ENCODE measurements around the gene TPPP.
"Not testable (repeated sequence)": the region's sequence is repeated elsewhere in the genome, so short reads cannot be mapped to it uniquely, and the experiment has no call there.

Gene TPPP

DNA sequence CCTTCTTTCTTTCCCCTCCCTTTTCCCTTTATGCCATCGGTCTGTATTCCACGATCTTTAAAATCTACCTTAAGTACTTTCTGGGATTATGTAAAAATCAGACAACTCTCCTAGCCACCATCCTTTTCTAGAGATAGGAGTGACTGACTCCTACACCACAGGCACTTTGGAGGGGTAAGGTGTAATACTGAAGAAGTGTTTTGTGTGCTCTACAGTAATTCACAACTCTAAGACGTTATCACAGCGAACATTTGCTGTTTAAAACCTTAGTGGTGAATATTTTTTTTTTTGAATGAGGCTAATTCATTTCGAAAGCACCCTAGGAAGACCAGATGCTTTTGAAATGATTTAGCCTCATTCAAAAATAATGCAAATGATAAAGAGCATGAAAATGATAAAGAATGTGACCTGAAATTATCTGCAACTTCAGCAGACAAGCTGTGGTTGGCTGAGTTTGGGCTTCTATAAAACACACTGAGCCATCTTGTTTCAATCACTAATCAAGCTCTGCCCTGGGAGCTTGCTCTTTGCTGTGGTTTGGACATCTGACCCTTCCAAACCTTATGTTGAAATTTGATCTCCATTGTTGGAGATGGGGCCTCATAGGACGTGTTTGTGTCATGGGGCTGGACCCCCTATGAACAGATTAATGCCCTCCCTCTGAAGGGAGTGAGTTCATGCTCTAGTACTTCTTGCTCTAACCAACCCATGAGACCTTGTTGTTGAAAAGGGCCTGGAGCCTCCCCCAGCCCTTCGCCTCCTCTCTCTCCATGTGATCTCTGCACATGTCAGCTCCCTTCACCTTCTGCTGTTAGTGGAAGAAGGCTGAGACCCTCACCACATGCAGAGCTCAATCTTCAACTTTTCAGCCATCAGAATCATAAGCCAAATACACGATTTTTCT lies 21.3 kb upstream of the TPPP start:
- not testable (repeated sequence) for H3K4me3 ChIP-seq (ENCODE audit: low read length); H3K27ac ChIP-seq (ENCODE audit: low read depth, low read length); H3K4me1 ChIP-seq (ENCODE audit: control insufficient read depth, insufficient read depth, low read length); H3K36me3 ChIP-seq (ENCODE audit: control insufficient read depth, insufficient read depth, low read length); H3K9ac ChIP-seq (ENCODE audit: low read length); H3K27me3 ChIP-seq (ENCODE audit: control insufficient read depth, insufficient read depth, low read length)

DNA sequence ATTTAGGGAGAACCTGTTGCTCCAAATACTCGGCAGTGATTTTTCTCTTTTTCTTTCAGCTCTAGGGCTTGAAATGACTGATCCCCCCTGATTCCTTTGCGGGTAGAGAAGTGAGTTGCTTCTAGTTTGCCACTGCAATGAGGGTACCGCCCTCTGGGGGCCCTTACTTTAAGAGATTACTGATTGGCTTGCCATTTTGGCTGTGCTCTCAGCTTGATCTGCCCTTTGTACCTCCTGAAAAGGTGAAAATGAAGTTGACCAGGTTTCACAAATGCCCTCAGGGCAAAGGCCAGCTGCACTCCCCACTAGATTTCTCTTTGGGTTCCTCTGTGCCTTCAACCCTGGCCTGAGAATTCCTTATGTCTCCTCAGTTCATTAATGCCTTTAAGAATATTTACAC lies 20.5 kb upstream of the TPPP start:
- H3K36me3 ChIP-seq (ENCODE audit: control insufficient read depth, insufficient read depth, low read length); H3K4me1 ChIP-seq (ENCODE audit: control insufficient read depth, insufficient read depth, low read length); H3K4me3 ChIP-seq (ENCODE audit: low read length); H3K9ac ChIP-seq (ENCODE audit: low read length); H3K27me3 ChIP-seq (ENCODE audit: control insufficient read depth, insufficient read depth, low read length); H3K27ac ChIP-seq (ENCODE audit: low read depth, low read length): not testable (repeated sequence)

DNA sequence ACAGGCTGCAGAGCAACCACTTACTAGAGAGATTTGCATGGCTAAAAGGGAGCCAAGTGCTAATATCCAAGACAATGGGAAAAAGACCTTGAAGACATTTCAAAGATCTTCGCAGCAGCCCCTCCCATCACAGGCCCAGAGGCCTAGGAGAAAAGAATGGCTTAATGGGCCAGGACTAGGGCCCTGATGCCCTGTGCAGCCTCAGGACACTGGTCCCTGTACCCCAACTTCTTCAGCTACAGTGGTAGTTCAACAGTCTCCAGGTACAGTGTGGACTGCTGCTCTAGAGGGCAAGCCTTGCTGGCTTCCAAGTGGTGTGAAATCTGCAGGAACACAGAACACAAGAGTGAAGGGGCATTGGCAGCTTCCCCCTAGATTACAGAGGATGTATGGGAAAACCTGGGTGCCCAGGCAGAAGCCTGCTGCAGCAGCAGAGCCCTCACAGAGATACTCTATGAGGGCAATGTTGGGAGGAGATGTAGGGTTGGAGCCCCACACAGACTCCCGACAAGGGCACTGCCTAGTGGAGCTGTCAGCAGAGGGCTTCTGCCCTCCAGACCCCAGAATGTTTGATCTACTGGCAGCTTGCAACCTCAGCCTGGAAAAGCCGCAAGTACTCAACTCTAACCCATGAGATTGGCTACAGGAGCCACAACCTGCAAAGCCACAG lies 15.8 kb upstream of the TPPP start:
- H3K9ac ChIP-seq (ENCODE audit: low read length); H3K4me1 ChIP-seq (ENCODE audit: control insufficient read depth, insufficient read depth, low read length); H3K4me3 ChIP-seq (ENCODE audit: low read length); H3K27ac ChIP-seq (ENCODE audit: low read depth, low read length); H3K27me3 ChIP-seq (ENCODE audit: control insufficient read depth, insufficient read depth, low read length); H3K36me3 ChIP-seq (ENCODE audit: control insufficient read depth, insufficient read depth, low read length): not testable (repeated sequence)

DNA sequence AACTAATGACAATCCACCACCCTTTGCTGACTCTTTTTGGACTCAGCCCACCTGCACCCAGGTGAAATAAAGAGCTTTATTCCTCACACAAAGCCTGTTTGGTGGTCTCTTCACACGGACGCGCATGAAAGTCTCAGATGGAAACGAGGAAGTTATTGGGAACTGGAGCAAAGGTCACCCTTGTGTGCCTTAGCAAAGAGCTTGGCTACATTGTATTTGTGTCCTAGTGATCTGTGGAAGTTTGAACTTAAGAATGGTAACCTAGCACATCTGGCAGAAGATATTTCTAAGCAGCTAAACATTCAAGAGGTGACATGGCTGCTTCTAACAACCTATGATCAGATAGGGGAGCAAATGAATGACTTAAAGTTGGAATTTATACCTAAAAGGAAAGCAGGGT lies 15.2 kb upstream of the TPPP start:
- H3K36me3 ChIP-seq (ENCODE audit: control insufficient read depth, insufficient read depth, low read length); H3K4me3 ChIP-seq (ENCODE audit: low read length); H3K27ac ChIP-seq (ENCODE audit: low read depth, low read length); H3K27me3 ChIP-seq (ENCODE audit: control insufficient read depth, insufficient read depth, low read length); H3K4me1 ChIP-seq (ENCODE audit: control insufficient read depth, insufficient read depth, low read length); H3K9ac ChIP-seq (ENCODE audit: low read length): not testable (repeated sequence)

DNA sequence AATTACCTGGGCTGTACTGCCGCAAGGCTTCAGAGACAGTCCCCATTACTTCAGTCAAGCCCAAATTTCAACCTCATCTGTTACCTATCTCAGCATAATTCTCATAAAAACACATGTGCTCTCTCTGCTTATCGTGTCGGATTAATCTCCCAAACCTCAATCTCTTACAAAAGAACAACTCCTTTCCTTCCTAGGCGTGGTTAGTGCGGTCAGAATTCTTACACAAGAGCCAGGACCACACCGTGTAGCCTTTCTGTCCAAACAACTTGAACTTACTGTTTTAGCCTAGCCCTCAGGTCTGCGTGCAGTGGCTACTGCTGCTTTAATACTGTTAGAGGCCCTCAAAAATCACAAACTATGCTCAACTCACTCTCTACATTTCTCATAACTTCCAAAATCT lies 13.0 kb upstream of the TPPP start:
- H3K27me3 ChIP-seq (ENCODE audit: control insufficient read depth, insufficient read depth, low read length); H3K27ac ChIP-seq (ENCODE audit: low read depth, low read length); H3K9ac ChIP-seq (ENCODE audit: low read length); H3K4me1 ChIP-seq (ENCODE audit: control insufficient read depth, insufficient read depth, low read length); H3K36me3 ChIP-seq (ENCODE audit: control insufficient read depth, insufficient read depth, low read length); H3K4me3 ChIP-seq (ENCODE audit: low read length): not testable (repeated sequence)

DNA sequence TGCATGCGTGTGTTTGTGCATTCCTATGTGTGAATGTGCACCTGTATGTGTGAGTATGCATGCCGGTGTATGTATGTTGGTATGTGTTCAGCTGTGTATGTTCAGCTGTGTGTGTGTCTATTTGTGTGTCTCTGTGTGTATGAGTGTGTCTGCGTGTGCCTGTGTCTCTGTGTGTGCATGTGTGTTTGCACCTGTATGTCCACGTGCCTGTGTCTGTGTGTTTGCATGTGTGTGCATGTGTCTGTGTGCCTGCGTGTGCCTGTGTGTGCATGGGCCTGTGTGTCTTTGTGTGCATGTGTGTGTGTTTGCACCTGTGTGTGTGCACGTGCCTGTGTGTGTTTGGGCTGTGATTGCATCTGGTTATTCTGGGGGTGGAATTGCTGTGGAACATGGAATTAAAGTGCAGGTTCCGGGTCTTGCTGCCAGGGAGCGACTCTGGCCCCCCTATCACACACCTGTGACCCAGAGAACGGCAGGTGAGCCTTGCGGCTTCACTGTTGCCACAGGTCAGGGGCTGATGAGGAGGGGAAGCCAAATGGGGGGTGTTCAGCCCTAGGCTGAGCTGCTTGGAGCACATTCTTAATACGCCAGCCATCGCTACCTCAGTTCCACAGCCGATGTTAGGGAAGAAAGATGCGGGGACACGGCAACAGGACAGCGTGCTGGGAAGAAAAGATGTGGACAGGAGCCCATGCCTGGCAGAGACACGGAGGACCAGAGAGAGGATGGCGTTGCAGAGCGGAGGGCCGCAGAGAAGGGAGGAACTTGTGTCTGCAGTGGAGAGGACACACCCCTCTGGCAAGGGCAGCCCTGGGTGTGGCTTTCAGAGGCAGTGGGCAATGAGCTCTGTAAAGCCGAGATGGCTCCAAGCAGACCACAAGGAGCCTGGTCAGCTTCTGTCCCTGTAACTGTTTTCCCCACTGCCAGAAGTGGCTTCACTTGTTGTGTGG lies 3.9 kb upstream of the TPPP start:
- not testable (repeated sequence) for H3K9ac ChIP-seq (ENCODE audit: low read length); H3K4me1 ChIP-seq (ENCODE audit: control insufficient read depth, insufficient read depth, low read length)

DNA sequence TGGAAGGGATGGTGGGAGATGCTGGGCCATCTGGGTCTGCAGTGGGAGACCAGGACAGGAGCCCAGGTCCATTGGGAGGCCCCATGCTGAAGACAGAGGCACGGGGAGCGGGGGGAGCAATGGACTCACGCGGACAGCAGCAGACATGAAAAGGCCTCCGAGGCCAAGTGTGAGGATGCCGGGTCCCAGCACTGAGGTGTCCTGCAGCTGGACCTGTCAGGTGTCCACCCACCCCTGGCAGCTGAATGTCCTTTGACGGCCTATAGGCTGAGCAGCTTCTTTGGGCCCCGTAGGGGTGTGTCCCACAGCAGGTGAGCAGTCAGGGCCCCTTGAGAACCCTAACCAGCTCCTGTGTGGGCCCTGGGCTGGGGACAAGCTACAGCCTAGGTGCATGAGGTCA lies 3.0 kb upstream of the TPPP start:
- H3K27me3 ChIP-seq (ENCODE audit: control insufficient read depth, insufficient read depth, low read length); H3K27ac ChIP-seq (ENCODE audit: low read depth, low read length); H3K4me1 ChIP-seq (ENCODE audit: control insufficient read depth, insufficient read depth, low read length); H3K9ac ChIP-seq (ENCODE audit: low read length); H3K36me3 ChIP-seq (ENCODE audit: control insufficient read depth, insufficient read depth, low read length); H3K4me3 ChIP-seq (ENCODE audit: low read length): not testable (repeated sequence)

More for the DNA sequence above, 3.9 kb upstream of the TPPP start:
- not testable (repeated sequence) for H3K36me3 ChIP-seq (ENCODE audit: control insufficient read depth, insufficient read depth, low read length); H3K27me3 ChIP-seq (ENCODE audit: control insufficient read depth, insufficient read depth, low read length); H3K27ac ChIP-seq (ENCODE audit: low read depth, low read length); H3K4me3 ChIP-seq (ENCODE audit: low read length)

DNA sequence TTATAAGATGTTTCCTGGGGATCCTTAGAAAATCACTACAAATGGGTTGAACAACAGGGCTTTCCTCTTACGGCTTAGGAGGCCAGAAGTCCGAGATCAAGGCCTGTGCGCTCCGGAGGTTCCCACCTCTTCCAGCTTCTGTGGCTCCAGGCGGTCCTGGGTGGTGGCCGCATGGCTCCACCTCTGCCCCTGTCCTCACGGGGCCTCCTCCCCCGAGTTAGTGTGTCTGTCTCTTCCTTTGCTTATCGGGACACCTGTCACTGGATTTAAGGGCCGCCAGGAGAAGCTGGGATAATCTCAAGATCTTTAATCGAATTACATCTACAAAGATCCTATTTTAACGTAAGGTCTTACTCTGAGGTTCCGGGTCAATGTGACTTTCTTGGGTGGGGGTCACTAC lies 2.3 kb upstream of the TPPP start:
- H3K36me3 ChIP-seq (ENCODE audit: control insufficient read depth, insufficient read depth, low read length); H3K4me3 ChIP-seq (ENCODE audit: low read length); H3K4me1 ChIP-seq (ENCODE audit: control insufficient read depth, insufficient read depth, low read length); H3K27me3 ChIP-seq (ENCODE audit: control insufficient read depth, insufficient read depth, low read length); H3K9ac ChIP-seq (ENCODE audit: low read length); H3K27ac ChIP-seq (ENCODE audit: low read depth, low read length): not testable (repeated sequence)

DNA sequence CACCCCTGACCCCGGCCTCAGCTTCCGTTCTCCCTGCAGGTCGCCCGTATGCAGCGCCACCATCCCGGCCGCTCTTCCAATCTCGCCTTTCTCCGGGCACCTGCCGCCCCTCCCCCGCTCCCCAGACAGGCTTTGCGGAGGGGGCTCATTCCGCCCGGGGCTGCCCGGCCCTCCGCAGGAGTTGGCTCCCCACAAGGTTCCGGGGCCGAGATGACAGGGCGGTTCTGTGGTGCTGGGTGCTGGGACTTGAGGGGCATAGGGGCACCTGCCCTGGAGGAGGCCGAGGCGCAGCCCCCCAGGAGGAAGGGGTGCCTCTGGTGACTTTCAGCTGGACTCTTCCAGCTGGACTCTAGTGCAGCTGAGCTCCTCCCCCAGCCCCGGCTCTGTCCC lies 885 bp upstream of the TPPP start:
- not testable (repeated sequence) for H3K27ac ChIP-seq (ENCODE audit: low read depth, low read length)
- H3K4me3 ChIP-seq (ENCODE audit: low read length) = peak overlapping the region; percentile 55

DNA sequence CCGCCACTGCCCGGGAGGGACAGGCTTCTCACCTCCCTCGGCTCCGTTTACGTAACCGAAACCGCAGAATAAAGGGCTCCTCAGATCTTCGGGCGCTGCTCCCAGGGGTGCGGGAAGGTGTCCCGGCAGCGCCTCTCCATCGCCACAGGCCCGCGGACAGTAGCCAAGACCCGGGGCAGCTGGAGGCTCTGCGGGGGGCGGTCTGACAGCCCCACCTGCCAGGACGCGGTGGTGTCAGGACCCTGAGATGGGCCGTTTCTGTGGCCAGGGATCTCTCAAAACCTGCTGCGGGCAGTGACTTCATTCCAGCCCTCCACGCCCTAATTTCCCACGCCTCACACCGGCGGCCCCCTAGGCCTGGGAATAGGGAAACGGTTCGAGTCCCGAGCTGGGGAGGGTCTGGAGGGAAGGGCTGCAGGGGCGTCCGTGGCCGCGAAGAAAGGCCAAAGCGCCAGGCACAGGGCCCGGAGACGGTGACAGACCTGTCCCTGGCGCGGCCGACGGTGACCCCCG lies 567 bp downstream of the TPPP start:
- H3K4me1 ChIP-seq (ENCODE audit: control insufficient read depth, insufficient read depth, low read length); H3K27me3 ChIP-seq (ENCODE audit: control insufficient read depth, insufficient read depth, low read length); H3K36me3 ChIP-seq (ENCODE audit: control insufficient read depth, insufficient read depth, low read length): not testable (repeated sequence)
- peak overlapping the region; percentile 80 for H3K4me3 ChIP-seq (ENCODE audit: low read length)
- peak overlapping the region; percentile 70 for H3K27ac ChIP-seq (ENCODE audit: low read depth, low read length)
- H3K9ac ChIP-seq (ENCODE audit: low read length) = peak overlapping the region; percentile 62

More for the DNA sequence above, 885 bp upstream of the TPPP start:
- not testable (repeated sequence) for H3K36me3 ChIP-seq (ENCODE audit: control insufficient read depth, insufficient read depth, low read length); H3K9ac ChIP-seq (ENCODE audit: low read length); H3K27me3 ChIP-seq (ENCODE audit: control insufficient read depth, insufficient read depth, low read length); H3K4me1 ChIP-seq (ENCODE audit: control insufficient read depth, insufficient read depth, low read length)

DNA sequence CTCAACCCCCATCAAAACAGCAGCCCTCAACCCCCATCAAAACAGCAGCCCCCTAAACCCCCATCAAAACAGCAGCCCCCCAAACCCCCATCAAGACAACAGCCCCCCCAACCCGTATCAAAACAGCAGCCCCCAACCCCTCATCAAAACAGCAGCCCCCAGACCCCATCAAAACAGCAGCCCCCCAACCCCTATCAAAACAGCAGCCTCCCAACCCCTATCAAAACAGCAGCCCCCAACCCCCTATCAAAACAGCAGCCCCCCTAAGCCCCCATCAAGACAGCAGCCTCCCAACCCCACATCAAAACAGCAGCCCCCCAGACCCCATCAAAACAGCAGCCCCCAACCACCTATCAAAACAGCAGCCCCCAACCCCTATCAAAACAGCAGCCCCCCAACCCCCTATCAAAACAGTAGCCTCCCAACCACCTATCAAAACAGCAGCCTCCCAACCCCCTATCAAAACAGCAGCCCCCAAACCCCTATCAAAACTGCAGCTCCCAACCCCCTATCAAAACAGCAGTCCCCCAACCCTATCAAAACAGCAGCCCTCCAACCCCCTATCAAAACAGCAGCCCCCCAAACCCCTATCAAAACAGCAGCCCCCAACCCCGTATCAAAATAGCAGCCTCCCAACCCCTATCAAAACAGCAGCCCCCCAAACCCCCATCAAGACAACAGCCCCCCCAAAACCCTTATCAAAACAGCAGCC lies 1.2 kb downstream of the TPPP start:
- peak overlapping the region; percentile 40 for H3K27ac ChIP-seq (ENCODE audit: low read depth, low read length)
- H3K36me3 ChIP-seq (ENCODE audit: control insufficient read depth, insufficient read depth, low read length) = no peaks in the 10 kb centered on the region
- H3K4me1 ChIP-seq (ENCODE audit: control insufficient read depth, insufficient read depth, low read length) = no peaks in the 10 kb centered on the region
- peak overlapping the region; percentile 80 for H3K4me3 ChIP-seq (ENCODE audit: low read length)
- peak overlapping the region; percentile 62 for H3K9ac ChIP-seq (ENCODE audit: low read length)
- no peaks in the 10 kb centered on the region for H3K27me3 ChIP-seq (ENCODE audit: control insufficient read depth, insufficient read depth, low read length)

DNA sequence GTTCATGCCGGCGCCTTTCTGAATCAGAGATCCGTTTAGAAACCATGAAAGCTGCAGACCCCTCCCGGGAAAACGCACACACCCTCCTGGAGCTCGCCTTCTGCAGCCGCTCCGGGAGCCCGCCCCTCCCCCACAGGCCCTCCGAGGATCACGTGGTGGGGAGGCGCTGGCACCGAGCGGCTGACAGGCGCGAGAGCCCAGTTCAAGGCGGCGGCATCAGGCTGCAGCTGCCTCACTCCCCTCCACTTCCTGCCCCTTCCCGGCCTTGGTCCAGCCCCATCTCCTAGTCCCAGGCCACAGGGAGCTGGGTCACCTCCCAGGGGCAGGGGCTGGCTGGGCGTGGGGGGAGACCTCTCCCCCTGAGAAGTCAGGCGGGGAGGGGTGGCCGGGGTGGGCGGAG lies 2.1 kb downstream of the TPPP start:
- H3K36me3 ChIP-seq (ENCODE audit: control insufficient read depth, insufficient read depth, low read length); H3K27ac ChIP-seq (ENCODE audit: low read depth, low read length); H3K4me1 ChIP-seq (ENCODE audit: control insufficient read depth, insufficient read depth, low read length); H3K4me3 ChIP-seq (ENCODE audit: low read length); H3K9ac ChIP-seq (ENCODE audit: low read length); H3K27me3 ChIP-seq (ENCODE audit: control insufficient read depth, insufficient read depth, low read length): not testable (repeated sequence)

All from rectal smooth muscle tissue (tissue), 1 donor.